GM19035 (cell line): ENCODE data around the gene HACD1.

Source experiments
- ATAC-seq: cut with Tn5 transposase; IDR thresholded peaks from one replicate; pipeline ENCODE4 v1.9.1; 2021; ENCODE audit not compliant: unreplicated experiment

HACD1 gene

DNA sequence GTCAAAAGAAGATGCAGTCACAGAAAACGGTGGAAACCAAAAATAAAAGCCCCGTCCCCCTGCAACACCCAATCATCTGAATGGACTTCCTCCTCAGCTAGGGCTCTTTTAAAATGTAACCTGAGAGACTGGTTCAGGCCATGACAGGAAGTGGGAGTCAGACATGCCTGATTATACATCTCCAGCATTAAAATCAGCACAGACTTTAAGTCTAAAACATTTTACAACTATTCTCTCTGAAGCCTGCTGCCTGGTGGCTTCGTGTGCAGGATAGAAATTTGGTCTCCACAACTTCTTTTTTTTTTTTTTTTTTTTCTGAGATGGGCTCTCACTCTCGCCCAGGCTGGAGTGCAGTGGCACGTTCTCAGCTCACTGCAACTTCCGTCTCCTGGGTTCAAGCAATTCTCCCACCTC lies 30.3 kb downstream of the HACD1 start:
- peak; percentile 52 for ATAC-seq

GRCh38 chr10:17585016-17585415 lies 32.2 kb downstream of the HACD1 start:
- no peak for ATAC-seq

- no peak for ATAC-seq
Measured at GRCh38 chr10:17580885-17581284, 36.3 kb downstream of the HACD1 start.

DNA sequence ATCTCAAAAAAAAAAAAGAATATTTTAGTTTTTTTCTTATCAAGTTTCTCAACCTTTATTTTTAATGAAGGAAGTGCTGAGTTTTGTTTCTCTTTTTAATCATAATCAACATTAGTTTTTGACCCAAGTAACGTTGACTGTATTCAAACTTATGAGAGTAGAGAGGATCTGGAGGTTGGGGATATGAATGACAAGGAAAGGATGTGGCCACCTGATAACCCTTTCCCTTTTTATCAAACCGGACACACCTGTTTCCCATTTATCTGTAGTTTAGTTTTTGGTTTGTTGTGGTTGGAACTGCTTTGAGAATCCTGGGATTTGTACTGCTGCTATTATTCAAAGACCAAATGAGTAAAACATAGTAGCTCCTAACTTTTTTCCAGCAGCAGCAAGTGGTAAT lies 38.6 kb downstream of the HACD1 start:
- no peak for ATAC-seq

DNA sequence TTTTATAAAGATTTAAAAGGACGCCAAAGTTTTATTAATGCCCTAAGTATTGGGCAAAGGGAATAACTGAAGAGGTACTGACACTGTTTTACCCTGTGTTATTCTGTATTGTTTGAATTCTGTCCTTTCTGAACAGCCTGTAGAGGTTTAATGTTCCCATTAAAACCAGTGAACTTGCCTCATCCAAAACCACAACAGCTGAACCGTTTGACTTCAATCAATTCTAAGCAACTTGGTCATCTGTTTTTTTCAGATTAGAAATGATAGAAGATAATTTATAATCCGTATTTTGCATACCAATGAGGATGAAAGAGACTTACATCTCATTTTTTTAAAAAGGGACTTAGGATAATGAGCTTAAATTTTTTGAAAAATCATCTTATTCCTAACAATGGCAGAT lies 40.4 kb downstream of the HACD1 start:
- ATAC-seq: no peak

DNA sequence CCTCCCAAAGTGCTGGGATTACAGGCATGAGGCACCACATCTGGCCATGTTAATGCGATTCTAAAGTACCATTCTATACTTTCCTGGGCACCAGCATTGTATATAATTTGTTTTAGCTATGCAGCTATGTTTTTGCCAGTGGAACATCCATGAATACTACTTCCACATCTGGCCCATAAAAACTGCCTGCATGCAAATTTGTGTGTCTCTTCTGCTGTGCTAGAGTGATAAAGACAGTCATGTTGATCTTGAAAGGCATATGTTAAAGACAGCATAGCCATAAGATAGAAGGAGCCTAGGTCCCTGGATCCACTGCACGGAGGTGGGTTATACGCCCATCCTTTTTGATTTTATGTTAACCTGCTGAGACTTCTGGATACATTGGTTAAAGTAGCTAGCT lies 52.3 kb downstream of the HACD1 start:
- no peak for ATAC-seq

- ATAC-seq: no peak
Measured at GRCh38 chr10:17563452-17563851, 53.7 kb downstream of the HACD1 start.

DNA sequence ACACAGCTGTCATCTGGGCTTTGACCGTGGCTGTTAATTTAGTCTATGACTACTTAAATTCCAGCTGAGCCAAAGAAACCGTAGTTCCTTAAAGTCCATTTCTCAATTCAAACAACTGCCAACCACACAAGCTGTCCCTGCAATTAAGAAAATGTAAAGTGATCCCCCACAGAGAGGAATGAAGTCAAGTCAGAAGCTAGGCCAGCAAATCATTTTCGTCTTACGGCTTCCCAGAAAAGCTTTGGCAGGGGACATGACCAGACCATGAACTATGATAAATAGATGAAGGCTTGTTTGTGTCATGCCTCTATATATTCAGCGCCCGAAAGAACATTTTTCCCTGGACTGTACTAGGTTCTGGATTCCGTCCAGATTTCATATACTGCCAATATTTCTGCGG lies 54.6 kb downstream of the HACD1 start:
- ATAC-seq: no peak

- no peak for ATAC-seq
Measured at GRCh38 chr10:17561111-17561510, 56.1 kb downstream of the HACD1 start.

- ATAC-seq: no peak
Measured at GRCh38 chr10:17557459-17557858, 59.7 kb downstream of the HACD1 start.

DNA sequence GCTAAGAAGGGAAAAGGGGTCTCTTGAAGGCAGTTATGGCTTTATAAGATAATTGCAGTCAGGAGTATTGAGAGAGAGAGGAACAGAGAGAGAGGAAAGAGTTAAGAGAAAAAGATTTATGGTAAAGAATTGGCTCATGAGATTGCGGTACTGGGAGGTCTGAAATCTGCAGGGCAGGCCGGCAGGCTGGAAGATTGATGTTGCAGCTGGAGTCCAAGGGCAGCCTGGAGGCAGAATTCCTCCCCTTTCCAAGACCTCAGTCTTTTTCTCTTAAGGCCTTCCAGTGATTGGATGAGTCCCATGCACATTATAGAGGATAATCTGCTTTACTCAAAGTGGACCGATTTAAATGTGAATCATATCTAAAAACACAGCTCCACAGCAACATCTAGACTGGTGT lies 68.4 kb downstream of the HACD1 start:
- no peak for ATAC-seq

DNA sequence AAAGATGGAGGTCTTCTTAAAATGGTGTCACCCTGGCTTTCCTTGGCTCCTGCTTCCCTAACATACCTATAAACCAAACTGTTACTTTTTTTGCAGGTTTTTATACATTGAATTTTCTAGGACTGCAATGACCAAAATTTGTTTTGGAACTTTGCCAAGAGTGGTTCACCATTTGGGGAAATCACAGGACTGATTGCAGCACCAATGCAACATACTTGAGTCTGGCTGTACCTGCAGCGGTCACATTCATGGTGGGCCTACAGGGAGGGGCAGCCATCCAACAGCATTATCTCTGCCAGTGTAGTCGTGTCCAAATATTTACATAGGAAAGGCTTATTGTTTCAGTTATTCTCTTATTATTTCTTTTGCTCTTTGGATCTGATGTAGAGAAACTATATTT lies 69.0 kb downstream of the HACD1 start:
- no peak for ATAC-seq

DNA sequence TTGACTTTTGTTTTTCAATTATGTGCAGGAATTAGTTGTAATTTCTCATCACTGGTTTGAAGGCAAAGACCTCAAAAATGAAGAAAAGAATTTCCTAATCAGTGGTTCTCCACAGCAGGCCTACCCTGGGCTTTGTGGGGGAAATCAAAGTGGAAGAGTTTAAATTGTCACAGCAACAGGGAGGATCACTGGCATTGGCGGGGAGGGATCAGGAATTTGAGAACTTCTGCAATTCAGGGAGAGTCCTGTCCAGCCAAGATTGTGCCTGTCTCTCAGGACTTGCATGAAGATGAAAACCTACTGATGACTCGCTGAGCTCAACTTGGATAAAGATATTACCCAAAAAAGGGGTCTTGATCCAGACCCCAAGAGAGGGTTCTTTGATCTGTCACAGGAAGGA lies 70.1 kb downstream of the HACD1 start:
- ATAC-seq: no peak

DNA sequence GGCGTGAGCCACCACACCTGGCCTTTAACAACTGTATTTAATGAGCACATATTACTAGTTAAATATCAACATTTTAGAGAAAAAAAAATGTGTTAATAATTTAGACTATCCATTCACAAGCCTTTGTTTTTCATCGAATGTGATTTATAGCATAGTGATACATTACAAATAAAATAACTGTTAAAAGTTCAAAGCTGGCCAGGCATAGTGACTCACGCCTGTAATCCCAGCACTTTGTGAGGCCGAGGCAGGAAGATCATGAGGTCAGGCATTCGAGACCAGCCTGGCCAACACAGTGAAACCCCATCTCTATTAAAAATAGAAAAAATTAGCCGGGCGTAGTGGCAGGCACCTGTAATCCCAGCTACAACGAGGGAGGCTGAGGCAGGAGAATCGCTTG lies 72.7 kb downstream of the HACD1 start:
- no peak for ATAC-seq
